ENCODE measurements around the gene MID1. TPM values are rescaled to one million over a fixed set of nuclear protein-coding genes. Genes with fewer than 3 reads are reported as not detected.
A peak's percentile ranks its signal among the peaks of the same experiment; 100 is the strongest.

MID1 gene
- total RNA-seq, 1 donor from 2014 or later = 56.8 TPM

GRCh38 chrX:10441464-10441863 is 178.9 kb downstream of the MID1 start:
- no peak for DNase-seq (ENCODE audit: low spot score)

- DNase-seq (ENCODE audit: low spot score) = peak; percentile 7
Observed at GRCh38 chrX:10433296-10433965, 187.0 kb downstream of the MID1 start.

- DNase-seq (ENCODE audit: low spot score) = no peak
Observed at GRCh38 chrX:10429908-10430307, 190.5 kb downstream of the MID1 start.

DNA sequence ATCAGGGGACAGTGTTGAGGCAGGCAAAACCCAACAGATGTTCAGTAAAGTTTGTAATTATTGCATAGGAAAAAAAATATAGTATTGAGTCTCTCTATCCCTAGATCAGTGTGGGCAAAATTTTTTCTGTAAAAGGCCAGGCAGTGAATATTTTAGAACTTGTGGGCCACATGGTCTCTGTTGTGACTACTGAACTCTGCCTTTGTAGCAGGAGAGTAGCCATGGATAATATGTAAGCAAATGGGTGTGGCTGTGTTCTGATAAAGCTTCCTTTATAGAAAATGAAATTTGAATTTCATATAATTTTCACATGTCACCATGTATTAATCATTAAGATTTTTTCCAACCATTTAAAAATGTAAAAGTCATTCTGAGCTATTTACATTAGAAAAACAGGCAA is 193.1 kb downstream of the MID1 start:
- DNase-seq (ENCODE audit: low spot score) = no peak

- no peak for DNase-seq (ENCODE audit: low spot score)
Observed at GRCh38 chrX:10423716-10424115, 196.7 kb downstream of the MID1 start.

DNA sequence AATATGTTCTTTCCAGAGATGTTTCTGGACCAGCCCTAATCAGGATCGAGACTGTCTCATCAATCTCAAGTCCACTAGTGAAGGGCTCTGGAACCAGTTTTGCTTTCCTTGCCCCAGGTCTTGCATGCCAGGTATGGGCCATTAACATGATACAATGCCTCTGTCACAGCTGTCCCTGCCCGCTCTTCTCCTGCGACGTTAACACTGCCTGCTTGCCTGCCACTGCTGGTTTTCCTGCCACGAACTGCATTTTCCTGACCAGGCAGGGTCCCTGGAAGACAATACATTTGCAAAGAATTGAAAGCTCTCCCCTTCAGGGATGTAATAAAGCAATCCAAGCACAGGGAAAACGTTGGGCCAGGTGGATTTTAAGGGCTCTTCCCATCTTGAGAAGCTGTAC is 200.3 kb downstream of the MID1 start:
- DNase-seq (ENCODE audit: low spot score) = no peak

DNA sequence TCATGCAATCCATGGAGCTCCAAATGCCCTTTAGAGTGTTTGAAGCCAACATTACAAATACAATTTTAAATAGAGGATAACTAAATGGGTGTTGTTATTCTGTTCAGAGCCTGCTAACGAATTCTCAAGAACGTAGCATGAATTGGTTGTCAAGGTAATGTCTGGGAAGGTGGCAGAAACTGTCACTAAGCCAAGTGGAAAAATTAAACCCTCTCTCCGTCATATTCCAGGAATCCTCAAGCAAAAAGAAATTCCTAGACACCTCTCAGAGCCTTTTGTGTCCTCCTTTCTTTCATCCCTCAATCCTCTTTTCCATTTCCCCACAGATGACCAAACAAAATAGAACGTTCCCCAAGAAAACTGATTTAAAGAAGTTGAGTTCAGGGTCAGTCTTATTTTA is 204.0 kb downstream of the MID1 start:
- DNase-seq (ENCODE audit: low spot score) = no peak

GRCh38 chrX:10415306-10416001 is 204.9 kb downstream of the MID1 start:
- DNase-seq (ENCODE audit: low spot score) = peak; percentile 61

DNA sequence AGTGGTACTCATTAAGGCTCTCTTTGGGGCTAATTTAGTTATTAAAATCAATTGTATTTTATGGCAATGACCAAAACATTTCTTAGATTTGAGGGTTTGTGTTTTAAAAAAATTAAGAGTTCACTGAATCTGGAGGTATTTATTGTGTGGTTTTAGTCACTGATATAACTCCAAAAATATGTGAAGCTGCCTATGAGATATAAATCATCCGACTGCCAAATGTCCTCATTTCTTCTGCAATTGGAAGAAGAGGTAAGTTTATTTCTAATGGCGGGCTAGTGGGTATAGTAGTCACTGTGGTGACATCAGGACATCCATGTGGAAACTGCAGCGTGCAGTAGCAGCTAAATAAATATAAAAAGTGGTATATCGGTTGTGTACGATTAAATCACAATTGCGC is 205.5 kb downstream of the MID1 start:
- DNase-seq (ENCODE audit: low spot score) = peak; percentile 29

DNA sequence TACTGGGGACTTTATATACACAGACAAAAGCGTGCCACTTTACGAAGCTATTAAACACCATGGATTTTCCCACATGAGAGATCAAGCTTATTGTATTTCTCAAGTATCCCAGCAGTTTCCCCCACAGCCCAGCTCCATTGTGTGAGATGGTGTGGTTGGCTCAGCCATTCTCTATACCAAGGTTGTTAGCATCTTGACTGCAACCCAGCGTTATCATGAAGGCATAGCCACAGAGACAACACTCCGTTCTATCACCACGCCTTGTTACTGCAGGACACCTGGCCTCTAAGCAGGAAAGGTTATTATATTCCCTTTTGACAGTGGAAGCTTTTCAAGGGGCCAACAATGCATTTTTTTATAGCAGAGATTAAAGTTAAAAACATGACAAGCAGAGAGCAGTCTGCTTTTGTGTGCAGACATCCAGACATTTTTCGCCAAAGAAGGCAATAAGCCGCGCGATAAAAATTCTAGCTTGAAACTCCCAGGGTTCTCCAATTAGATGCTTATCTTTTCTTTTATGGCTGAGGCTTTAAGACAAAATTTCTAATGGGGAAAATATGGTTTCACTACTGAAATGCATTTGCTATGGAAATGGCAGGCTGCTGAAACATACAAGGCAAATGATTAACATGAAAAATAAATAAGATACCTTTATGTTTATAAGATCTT is 206.1 kb downstream of the MID1 start:
- peak; percentile 77 for DNase-seq (ENCODE audit: low spot score)

DNA sequence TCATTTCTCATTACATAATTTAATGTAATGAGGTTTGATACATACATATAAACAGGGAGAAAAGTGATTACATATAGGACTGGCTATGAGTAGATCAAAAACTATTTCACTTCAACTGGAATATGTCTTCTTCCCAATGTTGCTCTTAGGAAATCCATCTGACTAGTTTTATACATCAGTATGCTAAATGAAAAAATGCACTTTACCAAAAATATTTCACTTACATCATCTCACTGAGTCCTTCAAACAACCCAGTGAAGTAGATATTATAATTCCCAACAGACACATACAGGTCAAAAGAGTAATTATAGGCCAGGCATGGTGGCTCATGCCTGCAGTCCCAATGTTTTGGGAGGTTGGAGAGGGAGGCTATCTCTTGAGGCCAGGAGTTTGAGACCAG is 215.9 kb downstream of the MID1 start:
- DNase-seq (ENCODE audit: low spot score) = peak; percentile 26

DNA sequence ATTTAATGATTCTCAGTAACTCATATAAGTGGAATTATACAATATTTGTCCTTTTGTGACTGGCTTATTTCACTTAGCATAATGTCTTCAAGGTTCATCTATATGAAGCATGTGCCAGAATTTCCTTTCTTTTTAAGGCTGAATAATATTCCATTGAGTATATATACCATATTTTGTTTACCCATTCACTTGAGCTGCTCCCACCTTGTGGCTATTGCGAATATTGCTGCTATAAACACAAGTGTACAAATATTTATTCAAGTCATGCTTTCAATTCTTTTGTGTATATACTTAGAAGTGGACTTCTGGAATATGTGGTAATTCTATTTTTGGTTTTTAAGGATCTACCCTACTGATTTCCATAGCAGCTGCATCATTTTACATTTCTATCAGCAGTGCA is 219.1 kb downstream of the MID1 start:
- DNase-seq (ENCODE audit: low spot score) = no peak

- DNase-seq (ENCODE audit: low spot score) = peak; percentile 37
Observed at GRCh38 chrX:10399043-10399741, 221.2 kb downstream of the MID1 start.

DNA sequence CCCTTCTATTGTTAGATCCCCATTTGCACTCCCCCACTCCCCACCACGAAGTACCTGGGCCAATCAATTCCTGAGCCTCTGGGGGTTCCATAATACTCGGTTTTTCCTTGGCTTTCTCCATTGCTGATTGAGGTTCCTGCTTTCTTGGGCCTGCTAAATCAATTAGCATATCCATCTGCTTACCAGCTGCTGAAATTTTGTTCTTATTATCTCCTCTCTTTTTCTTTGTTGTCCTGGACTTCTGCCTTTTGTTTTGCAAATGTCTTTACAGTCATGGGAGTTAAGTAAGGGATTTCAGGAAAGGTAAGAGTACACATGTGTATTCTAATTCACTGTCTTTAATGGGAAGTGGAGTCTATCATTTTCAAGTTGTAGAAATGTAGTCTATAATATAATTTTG is 222.2 kb downstream of the MID1 start:
- DNase-seq (ENCODE audit: low spot score) = no peak

GRCh38 chrX:10397349-10397748 is 223.0 kb downstream of the MID1 start:
- DNase-seq (ENCODE audit: low spot score) = no peak

DNA sequence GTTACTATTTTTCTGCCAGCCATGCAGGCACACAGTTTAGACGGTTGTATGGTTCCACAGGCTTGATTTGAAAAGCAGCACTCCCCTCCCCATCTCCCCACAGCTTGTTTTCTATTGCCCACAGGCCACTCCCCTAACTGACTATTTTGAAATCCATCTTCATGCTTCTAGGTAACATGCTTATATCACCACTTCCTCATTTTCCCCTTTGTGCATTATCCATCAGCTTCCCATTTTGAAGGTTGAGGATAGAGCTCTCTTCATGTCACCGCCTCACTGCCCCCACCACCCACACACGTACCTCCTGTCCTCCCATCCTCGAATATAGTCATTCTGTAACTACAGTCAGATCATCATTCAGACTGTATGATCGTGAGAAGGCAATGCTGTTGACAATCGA is 224.7 kb downstream of the MID1 start:
- DNase-seq (ENCODE audit: low spot score) = no peak
